C1 segment of cervical spinal cord (tissue), 14 donors: ENCODE results near the gene RGS3.

Experiments used
- DNase-seq, 14 donors: peaks; one replicate each; lab custom pipeline; 2025; lab: John Stamatoyannopoulos, UW

RGS3 gene

DNA sequence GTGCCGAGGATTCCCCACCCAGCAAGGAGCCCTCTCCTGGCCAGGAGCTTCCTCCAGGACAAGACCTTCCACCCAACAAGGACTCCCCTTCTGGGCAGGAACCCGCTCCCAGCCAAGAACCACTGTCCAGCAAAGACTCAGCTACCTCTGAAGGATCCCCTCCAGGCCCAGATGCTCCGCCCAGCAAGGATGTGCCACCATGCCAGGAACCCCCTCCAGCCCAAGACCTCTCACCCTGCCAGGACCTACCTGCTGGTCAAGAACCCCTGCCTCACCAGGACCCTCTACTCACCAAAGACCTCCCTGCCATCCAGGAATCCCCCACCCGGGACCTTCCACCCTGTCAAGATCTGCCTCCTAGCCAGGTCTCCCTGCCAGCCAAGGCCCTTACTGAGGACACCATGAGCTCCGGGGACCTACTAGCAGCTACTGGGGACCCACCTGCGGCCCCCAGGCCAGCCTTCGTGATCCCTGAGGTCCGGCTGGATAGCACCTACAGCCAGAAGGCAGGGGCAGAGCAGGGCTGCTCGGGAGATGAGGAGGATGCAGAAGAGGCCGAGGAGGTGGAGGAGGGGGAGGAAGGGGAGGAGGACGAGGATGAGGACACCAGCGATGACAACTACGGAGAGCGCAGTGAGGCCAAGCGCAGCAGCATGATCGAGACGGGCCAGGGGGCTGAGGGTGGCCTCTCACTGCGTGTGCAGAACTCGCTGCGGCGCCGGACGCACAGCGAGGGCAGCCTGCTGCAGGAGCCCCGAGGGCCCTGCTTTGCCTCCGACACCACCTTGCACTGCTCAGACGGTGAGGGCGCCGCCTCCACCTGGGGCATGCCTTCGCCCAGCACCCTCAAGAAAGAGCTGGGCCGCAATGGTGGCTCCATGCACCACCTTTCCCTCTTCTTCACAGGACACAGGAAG, 120.2 kb downstream of the RGS3 start:
- DNase-seq: no peak

DNA sequence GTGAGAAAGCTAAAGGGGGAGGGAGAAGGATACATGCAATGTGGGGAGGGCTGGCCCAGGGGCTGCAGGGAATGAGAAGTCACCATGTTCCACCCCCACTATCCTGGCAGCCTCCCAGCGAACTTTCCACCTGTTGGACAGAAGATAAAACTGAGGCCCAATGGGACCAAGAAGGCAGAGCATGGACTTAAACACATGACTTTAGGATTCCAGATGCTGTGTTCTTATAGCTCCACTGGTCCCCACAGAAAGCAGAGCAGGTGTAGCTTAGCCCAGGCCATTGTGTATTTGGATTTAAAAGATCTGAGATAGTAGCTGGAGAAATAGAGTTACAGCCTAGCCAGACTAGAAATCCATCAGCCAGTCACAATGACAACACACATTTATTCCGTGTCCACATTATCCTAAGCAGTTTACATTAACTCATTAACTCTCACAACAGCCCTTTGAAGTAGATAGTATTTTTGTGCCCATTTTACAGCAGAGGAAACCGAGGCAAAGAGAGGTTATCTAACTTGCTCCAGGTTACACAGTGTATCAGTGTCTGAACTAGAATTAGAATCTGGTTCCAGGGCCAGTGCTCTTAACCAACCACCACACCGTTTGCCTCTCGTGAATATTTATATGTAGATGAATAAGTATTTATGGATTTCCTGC, 121.0 kb downstream of the RGS3 start:
- DNase-seq: no peak

DNA sequence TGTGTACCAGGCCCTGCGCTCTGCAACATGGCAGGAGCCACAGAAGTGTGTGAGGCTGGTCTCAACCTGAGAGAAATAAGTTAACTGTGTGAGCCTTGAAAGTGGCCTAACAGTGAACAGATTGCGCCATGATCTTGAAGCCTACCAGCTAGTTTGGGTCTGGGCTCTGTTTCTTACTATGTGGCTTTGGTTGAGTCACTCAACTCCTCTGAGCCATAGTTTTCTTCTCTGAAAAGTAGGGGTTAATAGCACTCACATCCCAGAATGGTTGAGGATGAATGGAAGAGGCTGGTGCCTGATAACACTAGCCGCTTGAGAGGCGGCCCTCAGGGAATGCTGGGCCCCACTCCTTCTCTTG, 121.5 kb downstream of the RGS3 start:
- no peak for DNase-seq

DNA sequence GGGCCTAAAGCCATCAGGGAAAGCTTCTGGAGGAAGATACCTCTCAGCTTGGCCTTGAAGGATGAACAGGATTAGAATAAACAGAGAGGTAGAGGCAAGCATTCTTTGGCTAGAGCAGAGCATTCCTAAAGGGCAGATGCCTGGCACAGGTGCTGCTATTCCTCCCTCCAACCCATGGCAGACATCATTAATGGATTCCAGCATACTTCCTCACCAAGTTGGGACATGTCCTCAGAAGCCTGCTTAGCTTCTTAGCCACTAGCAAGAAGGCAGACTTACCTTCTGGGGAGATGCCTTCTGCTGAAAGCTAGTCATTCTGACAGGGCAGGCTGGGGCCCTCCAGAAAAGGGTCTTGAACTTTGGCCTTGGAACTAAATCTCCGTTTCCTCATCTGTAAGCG, 122.0 kb downstream of the RGS3 start:
- no peak for DNase-seq

DNA sequence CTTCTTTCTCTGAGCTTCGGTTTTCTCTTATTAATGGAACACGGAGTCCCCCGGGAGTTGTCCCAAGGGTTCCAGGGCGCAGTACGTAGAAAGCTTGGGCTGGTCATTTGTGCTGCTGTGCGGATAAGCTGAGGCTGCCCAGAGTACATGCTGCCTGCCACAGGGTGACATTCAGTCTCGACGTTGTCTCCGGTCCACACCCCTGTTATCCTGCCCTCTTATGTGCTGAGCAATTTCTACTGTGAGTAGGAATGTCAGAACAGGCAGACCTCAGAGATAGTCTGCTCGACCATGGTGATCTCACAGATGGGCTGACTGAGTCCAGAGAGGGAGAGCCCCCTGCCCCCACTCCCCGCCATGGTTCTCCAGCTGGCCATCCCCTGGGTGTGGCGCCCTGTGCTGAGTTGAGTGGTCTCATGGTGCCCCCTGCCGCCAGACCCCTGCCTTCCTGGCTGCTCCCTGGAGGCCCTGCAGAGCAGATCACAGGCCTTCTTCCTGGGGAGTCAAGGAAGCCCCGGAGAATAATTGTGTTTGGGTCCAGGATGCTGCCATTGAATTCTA, 124.0 kb downstream of the RGS3 start:
- peak in 5 of 14 donors; percentile 11 to 30 (median 26) for DNase-seq

DNA sequence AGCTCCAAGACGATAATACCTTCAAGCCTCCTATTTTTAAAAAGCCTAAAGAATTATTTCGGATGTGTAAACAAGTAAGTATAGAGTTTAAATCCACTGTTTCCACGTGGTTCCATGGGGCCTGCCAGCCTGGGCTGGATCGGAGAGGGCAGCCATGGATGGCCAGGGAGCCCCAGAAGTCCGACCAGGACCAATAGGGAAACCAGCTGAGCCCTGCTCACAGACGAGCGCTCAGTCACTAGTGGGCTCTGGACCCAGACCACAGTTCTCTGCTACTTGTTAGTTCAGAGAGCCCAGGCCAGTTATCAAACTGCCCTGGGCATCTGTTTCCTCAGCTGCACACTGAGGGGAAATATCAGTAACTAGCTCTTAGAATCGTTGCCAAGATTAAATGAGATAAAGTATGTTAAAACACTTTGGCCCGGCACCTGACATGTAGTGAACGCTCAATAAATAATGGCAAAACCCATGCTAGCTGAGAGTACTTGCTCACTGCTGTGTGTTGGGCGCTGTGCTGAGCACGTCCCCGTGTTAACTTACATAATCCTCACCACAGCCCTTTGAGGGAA, 124.8 kb downstream of the RGS3 start:
- DNase-seq: no peak

DNA sequence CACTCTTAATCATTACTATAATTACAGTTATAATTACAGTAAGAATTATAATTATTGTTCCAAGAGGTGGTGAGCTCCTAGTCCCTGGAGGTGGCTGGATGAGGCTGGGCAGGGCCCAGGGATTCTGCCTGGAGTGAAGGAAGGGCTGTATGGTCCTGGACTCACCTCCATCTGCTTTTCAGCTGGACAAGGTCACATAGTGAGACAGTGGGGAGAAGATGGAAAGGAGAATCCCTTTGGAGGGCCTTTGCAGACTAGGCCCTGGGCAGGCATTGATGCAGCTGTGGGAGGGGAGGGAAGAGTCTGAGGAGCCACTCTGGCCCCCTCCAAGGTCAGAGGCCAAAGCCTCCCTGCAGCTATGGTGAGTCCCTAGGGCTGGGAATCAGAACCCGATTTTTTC, 125.4 kb downstream of the RGS3 start:
- no peak for DNase-seq

DNA sequence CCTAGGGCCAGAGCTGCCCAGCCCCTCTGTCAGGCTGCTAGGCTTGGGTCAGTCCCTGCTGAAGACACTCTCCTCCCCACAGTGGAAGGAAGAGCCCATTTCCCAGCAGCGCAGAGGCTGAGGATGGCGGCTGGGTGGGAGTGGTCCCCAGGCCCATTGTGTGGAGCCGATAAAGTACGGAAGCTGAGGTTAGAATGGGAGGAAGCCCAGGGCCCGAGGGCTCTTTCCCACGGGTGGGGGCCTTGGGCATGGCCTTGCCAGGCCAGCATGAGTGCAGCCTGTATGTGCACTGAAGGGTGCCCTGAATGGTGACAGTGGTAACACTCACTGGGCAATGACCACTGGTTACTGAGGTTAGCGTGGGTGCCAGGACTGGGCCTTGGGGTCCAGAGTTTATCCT, 125.9 kb downstream of the RGS3 start:
- no peak for DNase-seq

DNA sequence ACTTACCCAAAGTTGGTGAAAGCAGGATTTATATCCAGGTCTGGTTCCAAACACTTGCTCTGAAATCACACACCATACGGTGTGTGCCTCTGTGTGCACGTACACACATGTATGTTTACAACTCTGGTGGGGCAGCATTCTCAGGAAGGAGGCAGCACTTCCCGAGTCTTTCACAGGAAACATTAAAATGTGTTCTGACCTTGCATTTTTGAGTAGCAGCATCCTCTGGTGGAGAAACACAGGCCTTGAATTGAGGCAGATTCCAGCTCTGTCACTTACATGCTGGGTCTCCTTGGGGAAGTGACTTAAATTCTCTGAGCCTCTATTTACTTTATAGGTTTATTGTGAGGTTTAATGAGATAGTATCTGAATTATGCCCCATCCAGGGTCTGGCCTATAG, 126.4 kb downstream of the RGS3 start:
- no peak for DNase-seq

DNA sequence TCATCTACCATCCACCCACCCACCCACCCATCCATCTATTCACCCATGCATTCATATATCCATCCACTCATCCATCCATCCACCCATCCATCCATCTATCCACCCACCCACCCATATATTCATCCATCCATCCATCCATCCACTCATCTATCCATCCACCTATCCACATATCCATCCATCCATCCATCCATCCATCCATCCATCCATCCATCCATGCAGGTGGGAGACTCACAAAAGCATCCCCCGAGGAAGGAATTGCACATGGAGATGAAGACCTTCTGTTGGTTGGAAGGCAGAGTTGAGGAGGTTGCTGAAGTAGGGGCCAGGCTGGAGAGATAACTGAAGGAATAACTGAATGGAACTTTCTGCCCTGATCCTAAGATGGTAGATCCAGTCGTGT, 126.9 kb downstream of the RGS3 start:
- DNase-seq: no peak

DNA sequence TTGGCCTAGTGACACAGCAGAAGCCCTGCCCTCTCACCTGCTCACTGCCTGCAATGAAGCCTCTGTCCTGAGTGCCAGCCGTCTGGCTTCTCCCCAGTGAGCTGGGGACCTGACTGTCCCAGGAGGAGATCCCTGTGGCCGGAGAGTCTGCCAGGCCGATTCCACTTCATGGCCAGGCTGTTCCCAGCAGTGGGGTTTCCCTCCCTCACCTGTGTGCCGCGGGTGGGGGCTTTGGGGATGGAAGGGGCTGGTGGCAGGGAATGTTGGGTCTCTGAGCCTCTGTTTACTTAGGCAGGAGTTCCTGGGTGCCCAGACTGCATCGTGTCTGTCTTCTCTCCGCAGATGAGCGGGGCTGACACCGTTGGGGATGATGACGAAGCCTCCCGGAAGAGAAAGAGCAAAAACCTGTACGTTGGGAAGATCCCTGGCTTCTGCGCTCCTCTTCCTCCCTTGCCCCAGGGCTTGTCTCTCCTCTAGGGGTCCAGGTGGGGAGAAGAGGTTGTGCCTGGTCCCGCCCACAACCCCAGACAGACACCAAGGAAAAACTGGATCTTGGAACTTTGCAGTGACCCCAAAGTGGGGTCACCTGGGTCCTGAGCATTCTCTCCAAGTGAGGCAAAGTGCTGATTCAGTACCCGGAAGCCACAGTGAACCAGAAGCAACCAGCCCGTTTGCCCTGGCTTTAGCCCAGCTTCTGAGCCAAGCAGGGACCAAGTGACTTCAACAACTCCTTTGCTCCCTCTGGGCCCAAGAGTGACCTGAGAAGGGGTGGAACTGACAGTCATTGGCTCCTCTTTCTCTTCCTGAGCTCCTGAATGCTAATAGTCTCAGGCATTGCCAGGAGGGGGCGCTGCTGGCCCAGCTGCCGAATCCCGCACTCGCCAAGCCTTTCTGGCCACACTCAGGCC, 127.7 kb downstream of the RGS3 start:
- peak in 11 of 14 donors; percentile 22 to 84 (median 66) for DNase-seq

DNA sequence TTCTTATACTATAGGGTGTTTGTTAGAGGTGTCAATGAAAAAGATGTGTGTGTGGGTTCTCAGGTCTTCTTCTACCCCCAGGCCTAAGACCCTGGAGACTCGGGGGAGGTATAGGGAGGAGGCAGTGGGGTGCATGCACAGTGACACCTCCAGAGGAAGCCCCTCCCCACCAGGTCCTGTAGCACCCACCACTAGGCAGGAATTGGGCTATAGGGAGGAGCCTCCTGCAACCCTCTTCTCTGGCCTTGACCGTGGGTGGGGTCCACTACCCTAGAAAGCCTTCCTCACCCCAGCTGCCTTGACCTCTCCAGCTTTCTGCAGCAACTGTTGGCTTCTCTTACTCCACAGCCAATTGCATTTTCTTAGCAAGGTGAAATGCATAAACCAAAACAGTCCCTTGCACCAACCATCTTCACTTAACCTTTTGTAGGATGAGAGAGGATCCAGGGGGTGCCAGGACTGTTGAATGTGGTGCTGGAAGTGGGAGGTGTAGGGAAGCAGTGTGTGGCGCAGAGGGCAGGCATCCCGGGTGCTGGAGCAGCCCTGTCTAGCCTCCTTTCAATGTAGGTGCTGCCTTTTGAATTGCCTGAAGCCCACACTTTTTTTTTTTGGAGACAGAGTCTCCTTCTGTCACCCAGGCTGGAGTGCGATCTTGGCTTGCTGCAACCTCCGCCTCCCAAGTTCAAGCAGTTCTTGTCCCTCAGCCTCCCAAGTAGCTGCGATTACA, 128.5 kb downstream of the RGS3 start:
- DNase-seq: no peak

DNA sequence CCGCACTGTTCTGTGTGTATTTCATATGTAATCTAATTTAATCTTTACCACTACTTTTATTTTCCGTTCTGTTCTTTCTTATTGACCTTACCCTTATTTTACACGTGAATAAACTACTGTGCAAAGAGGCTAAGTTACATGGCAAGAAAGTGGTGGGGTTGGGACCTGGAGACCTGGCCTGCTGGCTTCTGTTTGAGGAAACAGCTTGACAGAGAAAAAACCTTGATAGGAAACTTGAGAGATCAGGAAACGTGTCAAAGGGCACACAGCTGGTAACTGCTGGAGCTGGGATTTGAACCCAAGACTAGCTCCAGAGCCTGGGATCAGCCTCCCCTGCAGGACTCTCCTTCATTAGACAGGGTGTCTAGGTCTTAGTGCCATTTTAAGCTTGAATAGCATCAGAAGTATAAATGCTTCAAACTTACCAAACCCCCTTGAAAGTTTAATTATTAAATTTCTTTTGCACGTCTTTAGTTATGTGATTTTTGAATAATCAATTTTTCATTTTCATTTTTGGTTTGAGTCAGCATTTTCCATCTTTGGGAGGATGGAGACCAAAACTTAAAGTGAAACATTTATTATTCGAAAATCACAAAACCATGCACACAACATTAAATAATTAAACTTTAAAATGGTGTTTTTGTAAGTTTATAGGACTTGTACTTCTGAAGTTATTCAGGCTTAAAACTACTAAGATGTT, 129.5 kb downstream of the RGS3 start:
- no peak for DNase-seq

DNA sequence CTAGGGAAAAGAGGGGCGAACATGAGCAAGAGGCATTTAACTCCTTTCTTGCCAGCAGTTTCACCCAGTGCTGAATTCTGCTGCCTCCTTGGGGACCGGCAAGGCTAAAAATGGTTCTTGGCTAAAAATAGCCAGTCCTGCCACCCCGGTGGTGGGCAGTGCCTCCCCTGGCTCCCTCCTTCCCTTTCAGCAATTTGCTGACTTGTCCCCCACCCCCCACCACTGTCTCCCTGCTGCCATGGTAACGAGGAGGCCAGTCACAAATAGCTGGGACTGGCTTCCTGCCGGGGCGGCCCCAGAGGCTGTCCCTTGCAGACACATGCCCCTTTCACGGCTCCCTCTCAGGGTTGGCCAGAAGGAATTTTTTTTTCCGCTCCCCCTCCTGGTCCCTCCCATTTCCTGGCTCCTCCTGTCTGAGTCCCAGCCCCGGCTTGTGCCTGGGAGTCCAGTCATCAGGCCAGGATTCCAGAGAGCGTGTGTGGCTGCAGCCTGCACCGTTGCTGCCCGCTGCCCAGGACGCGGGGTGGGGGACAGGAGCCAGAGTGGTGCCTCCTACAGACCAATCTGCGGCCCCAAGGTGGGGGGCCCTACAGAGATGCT, 130.3 kb downstream of the RGS3 start:
- peak; percentile 31 to 91 (median 72) for DNase-seq

DNA sequence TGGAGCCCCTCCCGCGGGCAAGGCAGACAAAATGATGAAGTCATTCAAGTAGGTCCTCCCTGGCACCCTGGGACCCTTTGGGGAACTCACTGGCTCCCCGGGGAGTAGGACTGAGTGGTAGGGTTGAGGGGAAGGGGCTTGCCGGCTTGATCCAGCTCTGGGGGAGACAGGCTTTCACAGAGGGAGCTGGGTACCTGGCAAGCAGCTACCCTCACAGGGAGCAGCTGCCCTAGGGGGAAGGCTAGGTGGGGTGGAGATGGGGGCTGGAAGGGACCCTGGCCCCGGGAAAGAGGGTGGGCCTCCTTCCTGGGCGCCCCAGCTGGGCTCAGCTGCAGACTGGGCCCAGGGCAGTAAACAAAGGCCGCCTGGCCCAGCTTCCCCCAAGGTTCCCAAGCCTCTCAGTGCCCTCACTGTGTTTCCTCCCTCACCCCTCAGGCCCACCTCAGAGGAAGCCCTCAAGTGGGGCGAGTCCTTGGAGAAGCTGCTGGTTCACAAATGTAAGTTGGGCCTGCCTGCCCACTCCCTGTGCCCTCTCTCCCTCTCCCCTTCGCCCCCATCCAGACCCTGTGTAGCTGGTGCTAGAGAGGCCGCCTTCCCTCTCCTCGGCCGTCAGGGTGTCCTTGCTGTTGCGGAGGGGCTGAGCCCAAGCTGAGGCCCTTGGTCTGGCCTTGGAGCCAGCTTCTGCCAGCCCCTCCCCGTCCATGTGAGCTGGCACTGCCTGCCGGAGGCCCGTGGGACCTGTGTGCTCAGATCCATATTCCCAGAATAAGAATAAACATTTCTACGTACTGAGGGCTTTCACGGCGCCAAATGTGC, 131.2 kb downstream of the RGS3 start:
- DNase-seq: no peak

DNA sequence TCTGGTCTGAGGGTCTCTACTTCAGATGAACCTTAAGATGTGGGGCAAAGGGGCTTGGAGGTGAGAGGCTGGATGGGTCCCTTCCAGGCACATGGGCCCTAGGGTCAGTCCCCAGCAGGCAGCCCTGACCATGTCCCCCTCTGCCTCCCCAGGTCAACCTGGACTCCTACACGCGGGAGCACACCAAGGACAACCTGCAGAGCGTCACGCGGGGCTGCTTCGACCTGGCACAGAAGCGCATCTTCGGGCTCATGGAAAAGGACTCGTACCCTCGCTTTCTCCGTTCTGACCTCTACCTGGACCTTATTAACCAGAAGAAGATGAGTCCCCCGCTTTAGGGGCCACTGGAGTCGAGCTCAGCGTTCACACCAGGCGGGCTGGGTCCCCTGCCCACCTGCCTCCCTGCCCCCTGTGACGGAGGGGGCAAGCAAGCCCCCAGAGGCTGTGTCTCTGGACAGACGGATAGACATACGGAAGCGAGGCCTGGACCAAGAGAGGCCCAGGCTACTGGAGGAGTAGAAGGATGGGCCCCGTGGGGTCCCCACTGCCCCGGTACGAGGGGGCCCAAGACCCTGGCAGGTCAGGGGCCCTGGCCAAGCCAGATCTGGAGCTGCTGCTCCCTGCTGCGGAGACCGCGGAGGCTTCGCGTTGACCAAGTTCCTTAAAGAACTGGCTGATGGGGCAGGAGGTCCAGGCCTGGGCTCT, 133.2 kb downstream of the RGS3 start:
- no peak for DNase-seq

DNA sequence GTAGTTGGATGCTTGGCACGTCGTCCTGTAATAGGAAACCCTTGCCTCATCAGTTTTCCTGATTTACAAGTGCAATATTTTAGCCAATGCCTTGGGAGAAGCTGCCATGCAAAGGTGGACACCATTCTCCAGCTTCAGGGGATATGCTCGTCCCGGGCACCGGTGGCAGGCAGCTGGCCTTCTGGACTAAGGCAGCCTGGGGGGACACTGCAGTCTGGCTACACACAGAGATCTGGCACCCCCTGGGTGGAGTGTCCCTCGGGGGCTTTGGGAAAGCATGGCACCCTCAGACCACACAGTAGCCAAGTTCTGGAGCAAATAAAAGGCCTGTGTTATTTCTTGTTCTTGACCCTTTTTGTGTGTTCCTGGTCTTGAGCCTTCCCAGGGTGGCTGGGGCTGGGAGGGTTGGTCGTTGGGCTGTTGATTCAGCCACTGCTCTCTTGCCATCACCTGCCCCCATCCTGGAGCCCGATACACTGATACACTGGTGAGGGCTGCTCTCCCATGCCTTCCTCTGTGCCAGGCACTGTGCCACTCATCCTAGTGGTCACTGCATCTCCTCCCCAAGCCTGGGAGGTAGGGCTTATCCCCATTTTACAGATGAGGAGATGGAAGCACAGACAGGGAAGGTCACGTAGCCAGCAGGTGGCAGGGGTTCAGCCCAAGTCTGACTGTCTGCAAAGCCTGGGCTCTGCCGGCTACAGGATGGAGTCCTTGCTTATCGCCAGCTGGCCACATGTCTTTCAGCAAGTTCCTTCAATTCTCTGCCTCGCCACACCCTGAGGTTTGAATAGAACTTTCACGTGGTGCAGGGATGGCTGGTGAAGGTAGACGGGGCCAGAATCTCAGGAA, 134.1 kb downstream of the RGS3 start:
- no peak for DNase-seq
